ENCODE measurements around the gene SUSD1.

DNA sequence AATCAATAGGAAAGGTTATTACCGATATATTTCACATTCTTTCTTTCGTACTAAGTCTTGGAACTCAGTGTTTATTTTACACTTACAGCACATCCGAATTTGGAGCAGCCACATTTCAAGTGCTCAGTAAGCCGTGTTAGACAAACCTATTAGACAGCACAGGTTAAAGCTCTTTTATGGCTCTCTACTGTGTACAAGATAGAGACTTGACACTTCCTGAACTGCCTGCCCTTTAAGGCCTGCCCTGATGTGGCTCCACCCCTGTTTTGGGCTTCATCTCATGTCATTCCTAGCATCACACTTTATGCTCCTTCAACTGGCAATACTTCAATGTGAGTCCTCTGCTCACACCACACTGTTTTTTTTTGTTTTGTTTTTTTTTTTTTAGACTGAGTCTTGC lies 23.5 kb upstream of the SUSD1 start:
- TF ChIP-seq TAF1 (IDR thresholded peaks at IDR 0.05; ENCODE audit: borderline replicate concordance, insufficient read depth, low read length) (no peak), SIN3A (IDR thresholded peaks at IDR 0.05; ENCODE audit: borderline replicate concordance, insufficient read depth, low read length) (no peak), POLR2AphosphoS5 (IDR thresholded peaks at IDR 0.05; ENCODE audit: low read depth, low read length) (no peak), FOXP2 (optimal IDR thresholded peaks at IDR 0.05; ENCODE audit: borderline replicate concordance, extremely low read depth, extremely low read length, insufficient read depth) (no peak)
- TF ChIP-seq, protein P1, sequence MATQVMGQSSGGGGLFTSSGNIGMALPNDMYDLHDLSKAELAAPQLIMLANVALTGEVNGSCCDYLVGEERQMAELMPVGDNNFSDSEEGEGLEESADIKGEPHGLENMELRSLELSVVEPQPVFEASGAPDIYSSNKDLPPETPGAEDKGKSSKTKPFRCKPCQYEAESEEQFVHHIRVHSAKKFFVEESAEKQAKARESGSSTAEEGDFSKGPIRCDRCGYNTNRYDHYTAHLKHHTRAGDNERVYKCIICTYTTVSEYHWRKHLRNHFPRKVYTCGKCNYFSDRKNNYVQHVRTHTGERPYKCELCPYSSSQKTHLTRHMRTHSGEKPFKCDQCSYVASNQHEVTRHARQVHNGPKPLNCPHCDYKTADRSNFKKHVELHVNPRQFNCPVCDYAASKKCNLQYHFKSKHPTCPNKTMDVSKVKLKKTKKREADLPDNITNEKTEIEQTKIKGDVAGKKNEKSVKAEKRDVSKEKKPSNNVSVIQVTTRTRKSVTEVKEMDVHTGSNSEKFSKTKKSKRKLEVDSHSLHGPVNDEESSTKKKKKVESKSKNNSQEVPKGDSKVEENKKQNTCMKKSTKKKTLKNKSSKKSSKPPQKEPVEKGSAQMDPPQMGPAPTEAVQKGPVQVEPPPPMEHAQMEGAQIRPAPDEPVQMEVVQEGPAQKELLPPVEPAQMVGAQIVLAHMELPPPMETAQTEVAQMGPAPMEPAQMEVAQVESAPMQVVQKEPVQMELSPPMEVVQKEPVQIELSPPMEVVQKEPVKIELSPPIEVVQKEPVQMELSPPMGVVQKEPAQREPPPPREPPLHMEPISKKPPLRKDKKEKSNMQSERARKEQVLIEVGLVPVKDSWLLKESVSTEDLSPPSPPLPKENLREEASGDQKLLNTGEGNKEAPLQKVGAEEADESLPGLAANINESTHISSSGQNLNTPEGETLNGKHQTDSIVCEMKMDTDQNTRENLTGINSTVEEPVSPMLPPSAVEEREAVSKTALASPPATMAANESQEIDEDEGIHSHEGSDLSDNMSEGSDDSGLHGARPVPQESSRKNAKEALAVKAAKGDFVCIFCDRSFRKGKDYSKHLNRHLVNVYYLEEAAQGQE (IDR thresholded peaks at IDR 0.05; ENCODE audit: insufficient read depth in 1 of 2, low read depth in 2 of 2, low read length in 2 of 2): no peak

All from PFSK-1 (cell line).